GM21619 (cell line): Measurements from ENCODE around the gene CR1L.
"Not testable (repeated sequence)": the region's sequence is repeated elsewhere in the genome, so short reads cannot be mapped to it uniquely, and the experiment has no call there.

Source experiments
- ATAC-seq: cut with Tn5 transposase; IDR thresholded peaks from one replicate; pipeline ENCODE4 v1.9.1; 2021; ENCODE audit not compliant: unreplicated experiment

CR1L gene

GRCh38 chr1:207645635-207646081 lies 725 bp downstream of the CR1L start:
- ATAC-seq = no peak

DNA sequence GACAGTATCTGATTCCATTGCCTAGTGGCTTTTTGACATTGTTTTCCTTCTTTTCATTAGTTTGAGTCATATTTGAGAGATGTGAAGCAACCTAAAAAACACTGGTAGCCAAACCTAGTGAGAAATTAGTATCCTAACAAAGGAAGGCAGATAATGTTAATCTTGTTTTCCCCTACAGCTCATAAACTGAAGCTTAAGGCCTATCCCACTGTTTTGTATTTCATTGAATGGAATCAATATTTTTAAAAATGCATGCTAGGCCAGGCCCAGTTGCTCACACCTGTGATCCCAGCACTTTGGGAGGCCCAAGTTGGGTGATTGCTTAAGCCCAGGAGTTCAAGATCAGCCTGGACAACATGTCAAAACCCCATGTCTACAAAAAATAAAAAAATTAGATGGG lies 1.2 kb downstream of the CR1L start:
- ATAC-seq = no peak

DNA sequence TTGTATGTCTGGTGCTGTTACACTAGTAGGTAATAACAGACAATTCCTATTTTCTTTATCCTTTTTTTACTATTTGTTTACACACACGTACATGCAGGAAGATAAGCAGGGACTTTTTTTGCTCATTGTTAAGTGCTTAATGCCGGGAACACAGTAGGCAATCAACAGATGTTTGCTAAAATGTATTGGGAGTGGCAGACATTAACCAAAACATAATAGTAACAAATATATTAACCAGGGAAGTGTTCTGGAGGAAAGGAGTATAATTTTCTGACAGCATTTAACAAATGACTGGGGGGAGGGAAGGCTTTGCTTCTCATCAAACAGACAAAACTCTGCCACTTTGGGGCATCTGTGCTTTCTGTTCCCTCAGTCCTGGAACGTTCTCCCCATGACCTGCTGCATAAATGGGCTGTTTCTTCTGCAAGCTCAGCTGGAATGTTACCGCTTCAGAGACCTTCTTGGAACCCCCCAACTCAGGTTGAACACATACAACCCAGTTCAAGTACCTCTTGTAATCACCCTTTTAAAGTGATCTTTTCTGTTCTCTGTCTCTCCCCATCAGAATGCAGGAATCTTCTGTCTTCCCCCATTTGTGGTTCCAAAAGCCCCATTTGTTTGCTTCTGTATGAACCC lies 2.1 kb downstream of the CR1L start:
- no peak for ATAC-seq

DNA sequence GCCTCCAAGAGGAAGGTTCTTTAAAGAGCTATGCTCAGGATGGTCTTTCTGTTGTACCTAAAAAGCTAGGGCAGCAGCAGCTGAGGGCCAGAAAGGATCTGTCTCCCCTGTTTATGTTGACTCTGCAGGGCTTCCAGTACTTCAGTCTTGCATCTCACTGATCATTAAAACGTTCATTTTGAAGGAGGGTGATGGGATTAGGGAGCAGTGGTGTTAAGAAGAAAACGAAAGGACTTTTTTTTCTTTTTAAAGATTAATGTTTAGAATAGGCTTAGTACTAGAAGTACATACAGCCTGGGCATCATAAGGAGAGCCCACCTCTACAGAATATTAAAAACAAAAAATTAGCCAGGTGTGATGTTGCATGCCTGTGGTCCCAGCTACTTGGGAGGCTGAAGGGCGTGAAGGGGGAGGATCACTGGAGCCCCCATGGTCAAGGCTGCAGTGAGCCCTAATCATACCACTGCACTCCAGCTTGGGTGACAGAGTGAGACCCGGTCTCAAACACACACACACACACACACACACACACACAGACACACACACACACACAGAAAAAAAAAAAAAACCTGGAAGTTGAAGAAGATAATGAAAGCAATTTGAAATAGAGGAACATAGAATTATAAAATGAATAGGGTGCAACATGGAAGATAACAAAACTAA lies 2.9 kb downstream of the CR1L start:
- ATAC-seq = no peak

- ATAC-seq = no peak
These were observed 3.6 kb downstream of the CR1L start for GRCh38 chr1:207648334-207649209.

GRCh38 chr1:207649210-207649753 lies 4.3 kb downstream of the CR1L start:
- no peak for ATAC-seq

DNA sequence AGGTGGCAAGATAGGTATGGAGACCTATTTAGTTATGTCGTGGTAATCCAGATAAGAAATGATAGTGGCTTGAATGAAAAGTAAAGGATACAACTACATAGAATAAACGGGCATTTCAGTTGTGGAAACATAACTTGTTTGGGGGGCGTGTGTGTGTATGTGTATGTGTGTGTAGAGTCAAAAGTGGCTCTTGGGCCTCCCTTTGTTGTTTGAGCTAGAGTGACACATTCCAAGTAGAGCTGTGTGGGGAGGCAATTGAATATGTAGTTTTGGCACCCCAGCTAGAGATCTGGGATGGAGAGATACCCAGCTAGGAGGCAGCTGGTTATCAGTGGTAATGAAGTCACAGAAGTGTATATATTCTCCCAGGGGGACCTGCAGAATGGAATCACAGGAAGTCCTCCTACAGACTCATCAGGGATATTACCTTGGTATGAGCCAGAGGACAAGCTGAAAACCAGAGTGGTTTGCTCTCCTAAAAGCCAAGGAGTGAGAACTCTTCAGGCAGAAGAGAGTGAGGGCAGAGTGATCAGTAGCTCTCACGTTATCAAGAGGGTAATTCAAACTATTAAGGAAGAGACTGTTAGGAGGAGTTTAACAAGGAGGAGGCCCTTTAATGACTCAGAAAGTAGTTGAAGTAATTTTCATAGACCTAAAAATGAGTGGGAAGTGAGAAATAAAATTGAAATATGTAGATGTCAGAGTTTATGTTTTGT lies 5.1 kb downstream of the CR1L start:
- peak; percentile 29 for ATAC-seq

- ATAC-seq = no peak
These were observed 6.7 kb downstream of the CR1L start for GRCh38 chr1:207651583-207651982.

GRCh38 chr1:207654320-207654719 lies 9.4 kb downstream of the CR1L start:
- ATAC-seq = no peak

GRCh38 chr1:207658408-207658807 lies 13.5 kb downstream of the CR1L start:
- no peak for ATAC-seq

DNA sequence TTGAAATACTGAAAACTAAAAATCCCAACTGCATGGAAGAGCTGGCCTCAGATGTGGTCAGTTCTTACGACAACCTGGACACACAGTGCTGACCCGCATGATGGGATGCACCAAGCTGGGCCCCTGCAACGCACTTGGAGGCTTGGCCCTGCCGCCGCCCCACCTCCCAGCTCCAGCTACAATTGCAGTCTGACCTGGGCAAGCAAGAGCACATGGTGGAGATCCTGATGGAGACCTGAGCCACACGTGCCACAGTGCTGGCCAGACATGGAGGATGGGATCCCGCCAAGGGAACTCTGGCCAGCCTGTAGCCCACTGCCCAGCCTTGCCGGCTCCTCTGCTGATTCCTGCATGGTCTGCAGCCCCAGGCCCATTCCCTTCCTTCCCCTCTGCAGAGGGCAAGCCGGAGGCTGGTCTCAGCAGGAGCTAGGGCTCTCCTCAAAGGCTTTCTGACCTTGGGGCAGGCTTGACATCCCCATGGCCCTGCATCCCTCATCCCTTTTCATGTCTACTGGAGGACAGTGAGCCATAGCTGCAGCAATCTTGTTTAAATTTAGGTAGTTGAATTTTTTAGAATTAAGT lies 14.1 kb downstream of the CR1L start:
- no peak for ATAC-seq

GRCh38 chr1:207659545-207660153 lies 14.7 kb downstream of the CR1L start:
- no peak for ATAC-seq

GRCh38 chr1:207661420-207661819 lies 16.5 kb downstream of the CR1L start:
- not testable (repeated sequence) for ATAC-seq

DNA sequence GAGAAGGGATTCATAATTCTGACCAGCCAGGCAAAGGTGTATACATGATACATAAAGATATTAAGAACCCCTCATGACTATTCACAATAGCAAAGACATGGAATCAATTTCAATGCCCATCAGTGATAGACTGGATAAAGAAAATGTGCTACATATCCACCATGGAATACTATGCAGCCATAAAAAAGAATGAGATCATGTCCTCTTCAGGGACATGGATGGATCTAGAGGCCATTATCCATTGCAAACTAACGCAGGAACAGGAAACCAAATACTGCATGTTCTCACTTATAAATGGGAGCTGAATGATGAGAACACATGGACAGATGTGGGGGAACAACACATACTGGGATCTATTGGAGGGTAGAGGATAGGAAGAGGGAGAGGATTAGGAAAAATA lies 21.4 kb downstream of the CR1L start:
- ATAC-seq = no peak

GRCh38 chr1:207669528-207670009 lies 24.6 kb downstream of the CR1L start:
- no peak for ATAC-seq

GRCh38 chr1:207670192-207670591 lies 25.3 kb downstream of the CR1L start:
- peak; percentile 82 for ATAC-seq

GRCh38 chr1:207670997-207671396 lies 26.1 kb downstream of the CR1L start:
- ATAC-seq = no peak

DNA sequence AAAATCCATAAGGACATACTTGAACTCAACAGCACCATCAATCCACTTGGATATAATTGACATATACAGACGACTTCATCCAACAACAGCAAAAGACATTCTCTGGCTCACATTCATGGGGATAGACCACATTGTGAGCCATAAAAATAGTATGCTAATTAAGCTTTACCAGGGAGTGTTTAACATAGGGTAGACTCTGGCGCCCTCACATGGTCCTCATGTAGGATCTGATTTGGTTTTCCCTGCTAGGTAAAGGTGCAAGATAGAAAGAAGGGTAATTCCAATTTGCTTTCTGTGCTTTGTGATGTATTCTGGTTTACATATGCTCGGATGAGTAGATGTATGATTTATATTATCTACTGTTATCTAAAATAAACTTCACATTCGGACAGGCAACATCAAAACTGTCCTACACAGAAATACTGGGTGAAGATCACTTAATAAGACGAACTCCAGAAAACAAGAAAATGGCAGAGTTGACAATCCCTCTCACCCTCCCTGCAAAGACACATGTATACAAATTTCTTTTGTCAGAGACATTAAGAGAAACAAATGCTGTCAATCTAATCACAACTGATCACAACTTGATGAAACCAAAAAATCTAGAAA lies 27.7 kb downstream of the CR1L start:
- no peak for ATAC-seq

- no peak for ATAC-seq
These were observed 28.5 kb downstream of the CR1L start for GRCh38 chr1:207673399-207673798.

- no peak for ATAC-seq
These were observed 31.2 kb downstream of the CR1L start for GRCh38 chr1:207676153-207676552.
